NT2/D1 (cell line): ENCODE data around the gene RPS6KC1.

Source experiments
- YY1 ChIP-seq: IDR thresholded peaks from 2 replicates; pipeline ENCODE4 v1.6.1; 2011; ENCODE audit not compliant: insufficient read length, insufficient read depth
- ZNF274 ChIP-seq: IDR thresholded peaks from 2 replicates; pipeline ENCODE4 v1.6.1; 2011; ENCODE audit warnings: mild to moderate bottlenecking, low read depth, low read length

- TF ChIP-seq YY1 (no peak), ZNF274 (no peak)
Observed at GRCh38 chr1:213057264-213058059, 6.4 kb downstream of the RPS6KC1 start.
